ENCODE results near the gene SIGLEC8.

Gene SIGLEC8

DNA sequence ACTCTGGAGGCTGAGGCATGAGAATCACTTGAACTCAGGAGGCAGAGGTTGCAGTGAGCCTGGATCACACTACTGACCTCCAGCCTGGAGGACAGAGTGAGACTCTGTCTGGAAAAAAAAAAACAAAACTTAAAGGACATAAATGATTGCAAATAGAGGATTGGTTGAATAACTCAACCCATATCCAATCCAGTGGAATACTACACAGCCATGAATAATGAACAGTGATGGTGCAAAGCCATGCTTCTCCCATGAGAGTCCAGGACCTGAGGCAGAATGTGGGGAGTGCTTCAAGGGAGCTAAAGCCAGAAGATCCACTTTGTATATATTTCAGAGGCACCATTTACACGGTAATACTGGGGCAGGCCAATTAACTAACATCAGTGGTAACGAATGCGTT lies 17.9 kb upstream of the SIGLEC8 start:
- Histone ChIP-seq H3K4me3 (ENCODE audit: low read length, poor library complexity, severe bottlenecking) (no peak overlapping the region), H3K4me2 (ENCODE audit: low read depth, low read length, poor library complexity, severe bottlenecking) (no peak overlapping the region), H4K20me1 (ENCODE audit: insufficient read depth, low read length, poor library complexity, severe bottlenecking) (no peaks in the 10 kb centered on the region), H3K9ac (ENCODE audit: low read depth, low read length, poor library complexity, severe bottlenecking) (no peak overlapping the region), H3K4me1 (ENCODE audit: insufficient read depth, low read length, poor library complexity, severe bottlenecking) (no peaks in the 10 kb centered on the region), H3K9me3 (ENCODE audit: insufficient read depth, low read depth, low read length) (no peaks in the 10 kb centered on the region), H3K79me2 (ENCODE audit: insufficient read depth, low read length) (no peaks in the 10 kb centered on the region), H3K36me3 (ENCODE audit: insufficient read depth, low read length) (no peaks in the 10 kb centered on the region), H3K27me3 (ENCODE audit: insufficient read depth, low read length, poor library complexity, severe bottlenecking) (no peaks in the 10 kb centered on the region), H3K9me2 (replicated peaks; ENCODE audit: low read depth, low read length) (no peaks in the 10 kb centered on the region), H3F3A (ENCODE audit: low read depth) (no peaks in the 10 kb centered on the region), H2AFZ (ENCODE audit: low read length) (no peak overlapping the region)
- TF ChIP-seq EZH2phosphoT487 (IDR thresholded peaks at IDR 0.05; ENCODE audit: borderline replicate concordance): no peak
- TF ChIP-seq, protein P1, sequence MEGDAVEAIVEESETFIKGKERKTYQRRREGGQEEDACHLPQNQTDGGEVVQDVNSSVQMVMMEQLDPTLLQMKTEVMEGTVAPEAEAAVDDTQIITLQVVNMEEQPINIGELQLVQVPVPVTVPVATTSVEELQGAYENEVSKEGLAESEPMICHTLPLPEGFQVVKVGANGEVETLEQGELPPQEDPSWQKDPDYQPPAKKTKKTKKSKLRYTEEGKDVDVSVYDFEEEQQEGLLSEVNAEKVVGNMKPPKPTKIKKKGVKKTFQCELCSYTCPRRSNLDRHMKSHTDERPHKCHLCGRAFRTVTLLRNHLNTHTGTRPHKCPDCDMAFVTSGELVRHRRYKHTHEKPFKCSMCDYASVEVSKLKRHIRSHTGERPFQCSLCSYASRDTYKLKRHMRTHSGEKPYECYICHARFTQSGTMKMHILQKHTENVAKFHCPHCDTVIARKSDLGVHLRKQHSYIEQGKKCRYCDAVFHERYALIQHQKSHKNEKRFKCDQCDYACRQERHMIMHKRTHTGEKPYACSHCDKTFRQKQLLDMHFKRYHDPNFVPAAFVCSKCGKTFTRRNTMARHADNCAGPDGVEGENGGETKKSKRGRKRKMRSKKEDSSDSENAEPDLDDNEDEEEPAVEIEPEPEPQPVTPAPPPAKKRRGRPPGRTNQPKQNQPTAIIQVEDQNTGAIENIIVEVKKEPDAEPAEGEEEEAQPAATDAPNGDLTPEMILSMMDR (conservative IDR thresholded peaks at IDR 0.05; ENCODE audit: low read length): no peak

- TF ChIP-seq, protein P1 (conservative IDR thresholded peaks at IDR 0.05; ENCODE audit: low read length): peak; percentile 85
- TF ChIP-seq EZH2phosphoT487 (IDR thresholded peaks at IDR 0.05; ENCODE audit: borderline replicate concordance): no peak
- H3K4me1 ChIP-seq (ENCODE audit: insufficient read depth, low read length, poor library complexity, severe bottlenecking): peaks cover 16% of the 10 kb centered on the region
These were observed 14.9 kb upstream of the SIGLEC8 start for GRCh38 chr19:51473009-51473707.

DNA sequence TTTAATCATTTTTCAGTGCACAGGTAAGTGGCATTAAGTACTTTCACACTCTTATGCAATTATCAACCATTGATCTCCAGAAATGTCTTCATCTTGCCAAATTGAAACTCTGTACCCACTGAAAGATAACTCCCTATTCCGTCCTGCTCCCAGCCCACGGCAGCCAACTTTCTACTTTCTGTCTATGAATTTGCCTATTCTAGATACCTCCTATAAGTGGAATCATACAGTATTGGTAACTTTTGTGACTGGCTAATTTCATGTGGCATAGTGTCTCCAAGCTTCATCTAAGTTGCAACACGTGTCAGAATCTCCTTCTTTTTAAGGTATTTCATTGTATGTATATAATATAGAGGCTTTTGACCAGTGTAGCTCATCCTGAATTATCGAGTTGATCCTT lies 14.4 kb upstream of the SIGLEC8 start:
- Histone ChIP-seq H3K36me3 (ENCODE audit: insufficient read depth, low read length) (no peaks in the 10 kb centered on the region), H3K4me2 (ENCODE audit: low read depth, low read length, poor library complexity, severe bottlenecking) (no peak overlapping the region), H3K4me1 (ENCODE audit: insufficient read depth, low read length, poor library complexity, severe bottlenecking) (peaks cover 21% of the 10 kb centered on the region), H2AFZ (ENCODE audit: low read length) (no peak overlapping the region), H3K9ac (ENCODE audit: low read depth, low read length, poor library complexity, severe bottlenecking) (no peak overlapping the region), H4K20me1 (ENCODE audit: insufficient read depth, low read length, poor library complexity, severe bottlenecking) (no peaks in the 10 kb centered on the region), H3F3A (ENCODE audit: low read depth) (peaks cover 2% of the 10 kb centered on the region; the same call in 1 of the 2 replicates), H3K9me3 (ENCODE audit: insufficient read depth, low read depth, low read length) (no peaks in the 10 kb centered on the region), H3K9me2 (replicated peaks; ENCODE audit: low read depth, low read length) (no peaks in the 10 kb centered on the region), H3K27me3 (ENCODE audit: insufficient read depth, low read length, poor library complexity, severe bottlenecking) (no peaks in the 10 kb centered on the region), H3K79me2 (ENCODE audit: insufficient read depth, low read length) (peaks cover 16% of the 10 kb centered on the region), H3K4me3 (ENCODE audit: low read length, poor library complexity, severe bottlenecking) (no peak overlapping the region)
- TF ChIP-seq, protein P1 (conservative IDR thresholded peaks at IDR 0.05; ENCODE audit: low read length): no peak
- TF ChIP-seq EZH2phosphoT487 (IDR thresholded peaks at IDR 0.05; ENCODE audit: borderline replicate concordance): no peak

More at GRCh38 chr19:51473009-51473707, 14.9 kb upstream of the SIGLEC8 start:
- H3K4me2 ChIP-seq (ENCODE audit: low read depth, low read length, poor library complexity, severe bottlenecking): no peak overlapping the region
- H3K27me3 ChIP-seq (ENCODE audit: insufficient read depth, low read length, poor library complexity, severe bottlenecking): no peaks in the 10 kb centered on the region
- peaks cover 16% of the 10 kb centered on the region for H3K79me2 ChIP-seq (ENCODE audit: insufficient read depth, low read length)
- H4K20me1 ChIP-seq (ENCODE audit: insufficient read depth, low read length, poor library complexity, severe bottlenecking): no peaks in the 10 kb centered on the region
- H3K9ac ChIP-seq (ENCODE audit: low read depth, low read length, poor library complexity, severe bottlenecking): no peak overlapping the region
- no peaks in the 10 kb centered on the region for H3K36me3 ChIP-seq (ENCODE audit: insufficient read depth, low read length)
- H3K9me3 ChIP-seq (ENCODE audit: insufficient read depth, low read depth, low read length): no peaks in the 10 kb centered on the region
- no peak overlapping the region for H3K4me3 ChIP-seq (ENCODE audit: low read length, poor library complexity, severe bottlenecking)
- H3F3A ChIP-seq (ENCODE audit: low read depth): no peaks in the 10 kb centered on the region
- no peaks in the 10 kb centered on the region for H3K9me2 ChIP-seq (replicated peaks; ENCODE audit: low read depth, low read length)
- no peak overlapping the region for H2AFZ ChIP-seq (ENCODE audit: low read length)
